HepG2 (cell line): ENCODE measurements around the gene PRR14. TPM values are rescaled to one million over a fixed set of nuclear protein-coding genes. Genes with fewer than 3 reads are reported as not detected.

ENCODE experiments used
- ATAC-seq: fragments of 200-7000 bp; cut with Tn5 transposase; 3 replicates; pipeline ENCODE4 v1.9.1; 2020; ENCODE audit warnings: mild to moderate bottlenecking, moderate library complexity
- BruUV-seq: library from RNA; stranded (reverse); fragments of 400-500 nt; replicated peaks from 2 replicates; lab custom pipeline; 2021; lab: Mats Ljungman, UMichigan
- CTCF ChIA-PET: fragments of 300-600 bp; formaldehyde crosslinking; extraction: SDS; loops from one replicate; lab custom pipeline; 2021; ENCODE audit warnings: low total read pairs, inconsistent platforms, low intra/inter-chr PET ratio; lab: Yijun Ruan, JAX
- POLR2A ChIA-PET: fragments of 350-600 bp; sonication (Branson Sonifier 250); formaldehyde crosslinking; loops from one replicate; lab custom pipeline; 2020; ENCODE audit warnings: antibody characterized with exemption, inconsistent platforms; lab: Yijun Ruan, JAX
- DNase-seq: peaks from one replicate; pipeline ENCODE4 v3.0.0-alpha.2; 2015; ENCODE audit warnings: low spot score
- FAIRE-seq: peaks from 3 replicates; lab custom pipeline; 2011; peaks lifted over from hg19 to GRCh38; lab: Jason Lieb, UNC
- H2AFZ ChIP-seq: one replicate; pipeline ENCODE4 v1.6.1; 2011; ENCODE audit warnings: low read length, inconsistent platforms
- H3K27ac ChIP-seq: fragments of 300-600 bp; 3 replicates; pipeline ENCODE4 v1.8.0; 2011; ENCODE audit warnings: mixed run types, mild to moderate bottlenecking, mixed read lengths, low read length, inconsistent platforms; ENCODE audit not compliant: insufficient read depth; ENCODE audit errors: extremely low read length
- H3K27me3 ChIP-seq, 2 experiments: fragments of 200-600 bp in 1 of 2; 2 replicates in 1 of 2; 3 replicates in 1 of 2; pipeline versions ENCODE4 v1.6.0 to v1.8.0; 2011; ENCODE audit warnings: low read length in 2 of 2, mild to moderate bottlenecking in 2 of 2, moderate library complexity in 2 of 2, inconsistent platforms in 1 of 2; ENCODE audit not compliant: insufficient read depth in 2 of 2, control insufficient read depth in 1 of 2
- H3K36me3 ChIP-seq, 2 experiments: fragments of 200-600 bp in 1 of 2; replicated peaks in 1 of 2; 2 replicates in 1 of 2; 3 replicates in 1 of 2; pipeline versions ENCODE4 v1.5.1 to v1.8.0; 2011; ENCODE audit warnings: low read length in 2 of 2, inconsistent platforms in 1 of 2; ENCODE audit not compliant: insufficient read depth in 2 of 2, control insufficient read depth in 1 of 2
- H3K4me1 ChIP-seq: 2 replicates; pipeline ENCODE4 v1.5.1; 2012; ENCODE audit warnings: low read length, inconsistent platforms; ENCODE audit not compliant: insufficient read depth
- H3K4me2 ChIP-seq: 2 replicates; pipeline ENCODE4 v1.6.0; 2011; ENCODE audit warnings: low read depth, low read length, inconsistent platforms
- H3K4me3 ChIP-seq, 3 experiments: fragments of 200-600 bp in 1 of 3; sonication (generic), shearing (Covaris generic) in 1 of 3; replicated peaks in 1 of 3; 2 replicates each; pipeline ENCODE4 v1.5.1; 2011 to 2016; ENCODE audit warnings: low read length in 3 of 3, inconsistent platforms in 2 of 3, low read depth in 2 of 3, mild to moderate bottlenecking in 2 of 3, control low read depth in 1 of 3, mixed read lengths in 1 of 3; ENCODE audit not compliant: insufficient read depth in 1 of 3
- H3K79me2 ChIP-seq: one replicate; pipeline ENCODE4 v1.6.1; 2011; ENCODE audit warnings: low read length, inconsistent platforms; ENCODE audit not compliant: insufficient read depth
- H3K9ac ChIP-seq: 2 replicates; pipeline ENCODE4 v1.6.0; 2011; ENCODE audit warnings: mild to moderate bottlenecking, low read depth, low read length, inconsistent platforms; ENCODE audit not compliant: insufficient read depth
- H3K9me3 ChIP-seq: 2 replicates; pipeline ENCODE4 v1.5.1; 2012; ENCODE audit warnings: mild to moderate bottlenecking, low read length
- H4K20me1 ChIP-seq: 2 replicates; pipeline ENCODE4 v1.6.0; 2011; ENCODE audit warnings: inconsistent platforms, mild to moderate bottlenecking, low read length, moderate library complexity; ENCODE audit not compliant: insufficient read depth
- ATF4 ChIP-seq, 2 experiments: fragments of 450-650 bp in 1 of 2; sonication (generic) in 1 of 2; formaldehyde crosslinking; IDR thresholded peaks; 2 replicates each; pipeline versions ENCODE4 v1.5.0 to v1.8.0; 2020 to 2022; ENCODE audit warnings: mild to moderate bottlenecking in 1 of 2, missing genetic modification reagents in 1 of 2
- ATF7-NPFF ChIP-seq: sonication (generic); formaldehyde crosslinking; IDR thresholded peaks from 2 replicates; pipeline ENCODE4 v1.8.1; 2023; ENCODE audit warnings: mild to moderate bottlenecking, low read depth, missing genetic modification reagents, moderate library complexity
- BATF2 ChIP-seq: sonication (generic); formaldehyde crosslinking; IDR thresholded peaks from 2 replicates; pipeline ENCODE4 v1.8.0; 2022; ENCODE audit warnings: mild to moderate bottlenecking, missing genetic modification reagents, moderate library complexity
- CBX5 ChIP-seq: sonication (generic); formaldehyde crosslinking; IDR thresholded peaks from 2 replicates; pipeline ENCODE4 v1.4.0; 2020; ENCODE audit warnings: missing genetic modification reagents, borderline replicate concordance
- JARID2 ChIP-seq: sonication (generic); formaldehyde crosslinking; IDR thresholded peaks from 2 replicates; pipeline ENCODE4 v1.8.1; 2023; ENCODE audit warnings: missing genetic modification reagents, inconsistent platforms; ENCODE audit not compliant: insufficient replicate concordance
- MED8 ChIP-seq: sonication (generic); formaldehyde crosslinking; IDR thresholded peaks from 2 replicates; pipeline ENCODE4 v1.8.1; 2023; ENCODE audit warnings: mild to moderate bottlenecking, missing genetic modification reagents; ENCODE audit not compliant: insufficient replicate concordance
- RORA ChIP-seq: sonication (generic); formaldehyde crosslinking; IDR thresholded peaks from 2 replicates; pipeline ENCODE4 v1.5.0; 2020; ENCODE audit warnings: mild to moderate bottlenecking, missing genetic modification reagents, moderate library complexity
- YY1 ChIP-seq: IDR thresholded peaks from 2 replicates; pipeline ENCODE4 v1.6.1; 2011; ENCODE audit warnings: low read length, low read depth, moderate library complexity, mild to moderate bottlenecking; ENCODE audit not compliant: insufficient read depth, insufficient replicate concordance
- ZNF460 ChIP-seq: sonication (generic); formaldehyde crosslinking; IDR thresholded peaks from 2 replicates; pipeline ENCODE4 v1.5.1; 2020; ENCODE audit warnings: missing genetic modification reagents, mild to moderate bottlenecking, borderline replicate concordance
- ZNF597 ChIP-seq: sonication (generic); formaldehyde crosslinking; IDR thresholded peaks from 2 replicates; pipeline ENCODE4 v1.5.0; 2020; ENCODE audit warnings: missing genetic modification reagents
- ZNF704 ChIP-seq: sonication (generic); formaldehyde crosslinking; IDR thresholded peaks from 2 replicates; pipeline ENCODE4 v1.8.1; 2023; ENCODE audit warnings: mild to moderate bottlenecking, inconsistent platforms, moderate library complexity, missing genetic modification reagents, borderline replicate concordance
- WGBS: methylation state at CpG from one replicate; pipeline ENCODE4 v1.1.6; 2017; ENCODE audit warnings: low lambda C conversion rate; 5-methylcytosine and 5-hydroxymethylcytosine counted together
- in situ Hi-C: cut with HindIII; loops from 2 replicates; pipeline ENCODE4 v1.10.0; 2017; ENCODE audit warnings: low pct_unique_long_range_greater_than_20kb; ENCODE audit not compliant: extremely low pct_ligation_motif_present
- intact Hi-C: fragments of 100-400 bp; cut with micrococcal nuclease; formaldehyde crosslinking; loops from one replicate; pipeline ENCODE4 v1.10.0; 2022; ENCODE audit not compliant: unreplicated experiment
- polyA plus RNA-seq, 8 experiments: library from polyadenylated mRNA; depleted of rRNA in 3 of 8; stranded (reverse) in 7 of 8; unstranded in 1 of 8; fragments of >200 nt; fragmentation: Illumina TruSeq in 4 of 8; extraction: Trizol in 4 of 8; gene quantifications; 2 replicates each; pipeline versions ENCODE4 v1.2.1 to v1.2.3, GENCODE V29; 2011 to 2016; ENCODE audit warnings: low read depth in 4 of 8, missing spikeins in 1 of 8, mixed read lengths in 1 of 8; ENCODE audit not compliant: insufficient read depth in 1 of 8
- total RNA-seq, 5 experiments: library from RNA; depleted of rRNA; stranded (reverse); fragments of >200 nt; fragmentation: Illumina TruSeq; extraction: Trizol; gene quantifications; 2 replicates each; pipeline ENCODE4 v1.2.3, GENCODE V29; 2016; ENCODE audit warnings: low read depth in 1 of 5

The PRR14 gene
- total and polyA plus RNA-seq, 2 of the 13 experiments (the other 11 are each of a cell fraction or from before 2014, with no cell fraction given): 8.4 to 11.0 TPM

- no peak for TF ChIP-seq BATF2 (CRISPR knock-in tag)
Measured at GRCh38 chr16:30678586-30678970, 27.8 kb downstream of the PRR14 start (continued).

- H3K4me3 ChIP-seq: no peak overlapping the region
- no peak overlapping the region for H2AFZ ChIP-seq
- 76% methylated on average over 3 of the region's 3 CpGs for WGBS
- no peaks in the 10 kb centered on the region for H3K27me3 ChIP-seq
- DNase-seq (no peak), FAIRE-seq (no peak)
- H3K4me1 ChIP-seq: peaks cover 18% of the 10 kb centered on the region
- in situ Hi-C loops: no loop called here
- CTCF ChIA-PET: no interaction called here
- no peaks in the 10 kb centered on the region for H3K79me2 ChIP-seq
- TF ChIP-seq RORA (no peak), ZNF460 (CRISPR knock-in tag) (peak; percentile 50; the same call in 1 of the 2 replicates)
- TF ChIP-seq, all 625 proteins: peak for 1
- POLR2A ChIA-PET: no interaction called here
- intact Hi-C loops: no loop called here
- no peaks in the 10 kb centered on the region for H4K20me1 ChIP-seq
- H3K36me3 ChIP-seq: no peaks in the 10 kb centered on the region
- no peak overlapping the region for H3K9ac ChIP-seq
- ATAC-seq: no peak
- H3K4me2 ChIP-seq: no peak overlapping the region
- no TSS peak for BruUV-seq
- no peaks in the 10 kb centered on the region for H3K9me3 ChIP-seq
- H3K27ac ChIP-seq: no peak overlapping the region
Measured at GRCh38 chr16:30680326-30680725, 29.6 kb downstream of the PRR14 start.

- no peak overlapping the region for H3K27ac ChIP-seq
- no peak for TF ChIP-seq CBX5 (CRISPR knock-in tag)
- no peak for TF ChIP-seq MED8
- TF ChIP-seq ZNF597: no peak
- TF ChIP-seq ATF7-NPFF (CRISPR knock-in tag): no peak
- TF ChIP-seq YY1: no peak
- no peak for TF ChIP-seq ZNF704 (CRISPR knock-in tag)
- no peak for TF ChIP-seq ATF4 (CRISPR knock-in tag; IDR thresholded peaks at IDR 0.05)
- no peak for TF ChIP-seq JARID2 (CRISPR knock-in tag)
Measured at GRCh38 chr16:30688701-30689100, 37.9 kb downstream of the PRR14 start.

More at GRCh38 chr16:30688701-30689100, 37.9 kb downstream of the PRR14 start:
- Histone ChIP-seq H3K4me3 (no peak overlapping the region), H3K9me3 (no peaks in the 10 kb centered on the region), H4K20me1 (no peaks in the 10 kb centered on the region), H3K4me1 (peaks cover 42% of the 10 kb centered on the region), H2AFZ (peak overlapping the region; percentile 29), H3K4me2 (no peak overlapping the region; the same call in 1 of the 2 replicates), H3K36me3 (no peaks in the 10 kb centered on the region), H3K9ac (no peak overlapping the region), H3K79me2 (no peaks in the 10 kb centered on the region), H3K27me3 (no peaks in the 10 kb centered on the region)
- in situ Hi-C loops (no loop called here), intact Hi-C loops (no loop called here)
- peak; percentile 38 for ATAC-seq
- no peak for FAIRE-seq
- WGBS: 24% methylated on average over 4 of the region's 4 CpGs
- POLR2A ChIA-PET: interaction anchor here (0.6 to 2.3 kb wide), 2 partner anchors 59 to 235 kb away, joined by 4 to 5 read pairs; partner anchors contain the start of gene PHKG2
- CTCF ChIA-PET: no interaction called here
- no TSS peak for BruUV-seq
- DNase-seq: no peak
